Measurements from ENCODE around the gene SUMF1. TPM values are rescaled to one million over a fixed set of nuclear protein-coding genes. Genes with fewer than 3 reads are reported as not detected.

Gene SUMF1
- polyA plus RNA-seq, 1 experiment = 51.4 TPM

DNA sequence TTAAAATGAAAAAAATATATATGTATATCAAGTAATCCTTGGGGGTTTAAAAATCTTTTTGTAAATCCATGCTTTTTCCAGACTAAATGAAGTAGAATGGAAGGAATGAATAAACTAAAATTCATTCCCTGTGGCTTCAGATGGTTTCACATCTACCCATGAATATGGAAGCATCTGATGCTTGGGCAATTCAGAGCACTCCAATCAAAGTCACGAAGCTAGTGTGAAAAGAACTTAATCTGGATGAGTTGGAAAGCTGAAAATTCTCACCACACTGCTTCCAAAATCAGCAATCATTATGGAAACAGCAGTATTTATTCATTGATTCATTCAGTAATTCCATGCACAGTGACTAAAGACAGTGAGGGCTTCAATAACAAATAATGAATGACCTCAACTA, 55.2 kb downstream of the SUMF1 start:
- Histone ChIP-seq H3K9me3 (ENCODE audit: control insufficient read depth, insufficient read depth, low read length) (no peaks in the 10 kb centered on the region), H3K27ac (ENCODE audit: low read depth, low read length) (no peak overlapping the region), H3K27me3 (ENCODE audit: control insufficient read depth, insufficient read depth, low read length) (no peaks in the 10 kb centered on the region), H3K4me3 (ENCODE audit: low read depth, low read length) (no peak overlapping the region)
- no peak for DNase-seq (ENCODE audit: low read depth, low spot score)
- ChIA-PET POLR2A (no interaction called here), CTCF (no interaction called here)
- TF ChIP-seq, protein P1, sequence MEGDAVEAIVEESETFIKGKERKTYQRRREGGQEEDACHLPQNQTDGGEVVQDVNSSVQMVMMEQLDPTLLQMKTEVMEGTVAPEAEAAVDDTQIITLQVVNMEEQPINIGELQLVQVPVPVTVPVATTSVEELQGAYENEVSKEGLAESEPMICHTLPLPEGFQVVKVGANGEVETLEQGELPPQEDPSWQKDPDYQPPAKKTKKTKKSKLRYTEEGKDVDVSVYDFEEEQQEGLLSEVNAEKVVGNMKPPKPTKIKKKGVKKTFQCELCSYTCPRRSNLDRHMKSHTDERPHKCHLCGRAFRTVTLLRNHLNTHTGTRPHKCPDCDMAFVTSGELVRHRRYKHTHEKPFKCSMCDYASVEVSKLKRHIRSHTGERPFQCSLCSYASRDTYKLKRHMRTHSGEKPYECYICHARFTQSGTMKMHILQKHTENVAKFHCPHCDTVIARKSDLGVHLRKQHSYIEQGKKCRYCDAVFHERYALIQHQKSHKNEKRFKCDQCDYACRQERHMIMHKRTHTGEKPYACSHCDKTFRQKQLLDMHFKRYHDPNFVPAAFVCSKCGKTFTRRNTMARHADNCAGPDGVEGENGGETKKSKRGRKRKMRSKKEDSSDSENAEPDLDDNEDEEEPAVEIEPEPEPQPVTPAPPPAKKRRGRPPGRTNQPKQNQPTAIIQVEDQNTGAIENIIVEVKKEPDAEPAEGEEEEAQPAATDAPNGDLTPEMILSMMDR (IDR thresholded peaks at IDR 0.05; ENCODE audit: low read depth, low read length) = no peak

DNA sequence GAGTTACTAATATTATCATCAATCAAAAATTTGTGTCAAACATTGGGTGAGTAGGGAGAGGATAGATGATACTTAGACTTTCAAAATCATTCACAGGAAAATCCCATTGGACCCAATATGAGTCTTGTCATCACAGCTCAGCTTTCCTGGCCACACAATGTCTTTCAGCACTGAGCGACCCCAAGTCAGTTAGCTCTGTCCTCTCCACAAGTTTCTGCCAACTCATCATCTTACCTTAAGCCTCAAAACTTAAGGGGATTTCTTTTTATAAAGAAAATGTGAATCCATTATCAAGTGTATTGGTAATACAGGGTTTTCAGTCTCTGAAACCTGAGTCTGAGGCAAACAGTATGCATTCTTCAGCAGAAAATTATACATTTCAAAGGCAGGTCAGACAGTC, 55.8 kb downstream of the SUMF1 start:
- no peak for DNase-seq (ENCODE audit: low read depth, low spot score)
- TF ChIP-seq, protein P1 (IDR thresholded peaks at IDR 0.05; ENCODE audit: low read depth, low read length) = no peak
- H3K27ac ChIP-seq (ENCODE audit: low read depth, low read length) = no peak overlapping the region
- ChIA-PET CTCF (interaction anchor here (1.2 kb wide), 1 partner anchor 60 kb away, joined by 4 read pairs; no protein-coding TSS in a partner anchor), POLR2A (no interaction called here)
- H3K27me3 ChIP-seq (ENCODE audit: control insufficient read depth, insufficient read depth, low read length) = no peaks in the 10 kb centered on the region
- H3K9me3 ChIP-seq (ENCODE audit: control insufficient read depth, insufficient read depth, low read length) = no peaks in the 10 kb centered on the region
- no peak overlapping the region for H3K4me3 ChIP-seq (ENCODE audit: low read depth, low read length)

DNA sequence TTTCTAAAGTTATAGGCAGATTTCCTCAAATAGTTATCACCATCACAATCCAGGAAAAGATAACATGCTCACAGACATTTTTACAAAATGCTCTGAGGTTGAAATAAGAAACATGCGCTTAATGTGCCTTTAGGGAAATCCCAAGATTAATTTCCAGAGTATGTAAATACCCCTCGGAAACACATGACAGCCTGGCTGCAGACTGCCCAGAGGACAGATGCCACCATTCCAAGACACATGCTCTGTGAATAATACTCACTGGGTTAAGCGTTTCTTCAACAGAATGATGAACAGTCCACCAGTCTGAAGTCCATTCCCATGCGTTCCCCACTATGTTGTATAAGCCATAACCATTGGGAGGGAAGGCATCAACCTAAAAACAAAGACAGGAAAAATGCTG, 56.5 kb downstream of the SUMF1 start:
- Histone ChIP-seq H3K27ac (ENCODE audit: low read depth, low read length) (no peak overlapping the region), H3K27me3 (ENCODE audit: control insufficient read depth, insufficient read depth, low read length) (no peaks in the 10 kb centered on the region), H3K9me3 (ENCODE audit: control insufficient read depth, insufficient read depth, low read length) (no peaks in the 10 kb centered on the region), H3K4me3 (ENCODE audit: low read depth, low read length) (no peak overlapping the region)
- ChIA-PET POLR2A (interaction anchor here (0.6 kb wide), 1 partner anchor 53 kb away, joined by 3 read pairs; no protein-coding TSS in a partner anchor), CTCF (interaction anchor here (1.2 kb wide), 1 partner anchor 59 kb away, joined by 4 read pairs; no protein-coding TSS in a partner anchor)
- DNase-seq (ENCODE audit: low read depth, low spot score) = no peak
- TF ChIP-seq, protein P1 (IDR thresholded peaks at IDR 0.05; ENCODE audit: low read depth, low read length) = no peak

GRCh38 chr3:4409971-4410573, 57.0 kb downstream of the SUMF1 start:
- H3K4me3 ChIP-seq (ENCODE audit: low read depth, low read length) = no peak overlapping the region
- POLR2A ChIA-PET = interaction anchor here (0.6 kb wide), 1 partner anchor 54 kb away, joined by 3 read pairs; no protein-coding TSS in a partner anchor
- no peak for DNase-seq (ENCODE audit: low read depth, low spot score)
- TF ChIP-seq, protein P1 (IDR thresholded peaks at IDR 0.05; ENCODE audit: low read depth, low read length) = no peak
- CTCF ChIA-PET = interaction anchor here (1.2 kb wide), 1 partner anchor 59 kb away, joined by 4 read pairs; no protein-coding TSS in a partner anchor
- H3K9me3 ChIP-seq (ENCODE audit: control insufficient read depth, insufficient read depth, low read length) = no peaks in the 10 kb centered on the region
- no peak overlapping the region for H3K27ac ChIP-seq (ENCODE audit: low read depth, low read length)
- no peaks in the 10 kb centered on the region for H3K27me3 ChIP-seq (ENCODE audit: control insufficient read depth, insufficient read depth, low read length)

DNA sequence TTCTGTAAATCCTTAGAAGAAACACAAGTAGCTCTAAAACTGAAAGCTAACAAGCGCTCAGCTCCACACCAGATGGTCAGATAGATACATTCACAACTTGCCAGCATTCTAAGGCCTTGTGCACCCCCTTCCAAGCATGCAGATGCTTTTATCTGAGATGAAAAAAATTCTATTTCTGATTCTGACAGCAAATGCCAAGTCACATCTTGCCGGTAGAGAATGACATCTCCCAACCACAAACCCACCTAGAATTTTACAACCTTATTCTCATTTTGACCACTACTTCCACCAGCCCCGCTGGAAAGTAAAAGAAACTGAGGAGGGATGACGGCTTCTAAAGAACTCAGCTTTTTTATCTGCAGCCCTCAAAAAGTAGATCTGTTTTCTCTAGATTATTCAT, 57.7 kb downstream of the SUMF1 start:
- ChIA-PET CTCF (interaction anchor here (0.9 kb wide), 1 partner anchor 58 kb away, joined by 4 read pairs; no protein-coding TSS in a partner anchor), POLR2A (no interaction called here)
- DNase-seq (ENCODE audit: low read depth, low spot score) = no peak
- Histone ChIP-seq H3K27ac (ENCODE audit: low read depth, low read length) (no peak overlapping the region), H3K4me3 (ENCODE audit: low read depth, low read length) (no peak overlapping the region), H3K27me3 (ENCODE audit: control insufficient read depth, insufficient read depth, low read length) (no peaks in the 10 kb centered on the region), H3K9me3 (ENCODE audit: control insufficient read depth, insufficient read depth, low read length) (no peaks in the 10 kb centered on the region)
- TF ChIP-seq, protein P1 (IDR thresholded peaks at IDR 0.05; ENCODE audit: low read depth, low read length) = no peak

Measured in AG04450 (cell line).